GM19035 (cell line): ENCODE measurements around the gene SPON2.
A peak's percentile ranks its signal among the peaks of the same experiment; 100 is the strongest.

Source experiments
- ATAC-seq: cut with Tn5 transposase; IDR thresholded peaks from one replicate; pipeline ENCODE4 v1.9.1; 2021; ENCODE audit not compliant: unreplicated experiment

Gene SPON2

DNA sequence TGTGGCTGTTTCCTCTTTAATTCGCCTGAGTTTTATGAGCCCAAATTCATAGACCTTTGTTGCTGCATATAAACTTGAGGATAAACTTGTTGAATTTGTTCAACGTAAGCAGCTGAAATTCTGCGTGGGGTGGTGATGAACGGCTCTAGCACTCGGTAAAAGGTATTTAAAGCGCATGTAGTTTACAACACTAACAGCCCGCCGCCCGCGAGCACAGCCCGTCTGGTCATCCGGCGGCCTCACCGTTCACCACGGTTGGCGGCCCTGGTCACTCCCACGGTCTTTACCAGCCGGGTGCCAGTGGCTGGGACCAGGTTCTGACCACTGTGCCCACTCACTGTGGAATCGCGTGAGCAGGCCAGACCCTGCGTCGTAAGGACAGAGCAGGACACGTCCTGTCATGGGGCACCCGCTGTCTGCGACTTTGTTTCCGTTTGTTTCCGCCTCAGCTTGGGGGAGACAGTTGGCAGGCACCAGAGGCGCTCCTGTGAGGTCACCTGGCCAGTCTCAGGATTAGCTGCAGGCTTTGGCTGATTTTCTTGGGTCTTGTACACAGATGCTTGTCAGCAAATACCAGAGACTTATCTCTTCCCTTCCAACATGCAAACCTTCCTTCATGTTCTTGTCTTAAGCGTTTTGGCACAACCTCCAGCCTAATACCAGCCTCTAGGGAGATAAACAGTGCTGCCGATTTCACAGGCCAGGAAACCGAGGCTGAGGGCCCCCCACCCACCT lies 36.8 kb upstream of the SPON2 start:
- no peak for ATAC-seq

DNA sequence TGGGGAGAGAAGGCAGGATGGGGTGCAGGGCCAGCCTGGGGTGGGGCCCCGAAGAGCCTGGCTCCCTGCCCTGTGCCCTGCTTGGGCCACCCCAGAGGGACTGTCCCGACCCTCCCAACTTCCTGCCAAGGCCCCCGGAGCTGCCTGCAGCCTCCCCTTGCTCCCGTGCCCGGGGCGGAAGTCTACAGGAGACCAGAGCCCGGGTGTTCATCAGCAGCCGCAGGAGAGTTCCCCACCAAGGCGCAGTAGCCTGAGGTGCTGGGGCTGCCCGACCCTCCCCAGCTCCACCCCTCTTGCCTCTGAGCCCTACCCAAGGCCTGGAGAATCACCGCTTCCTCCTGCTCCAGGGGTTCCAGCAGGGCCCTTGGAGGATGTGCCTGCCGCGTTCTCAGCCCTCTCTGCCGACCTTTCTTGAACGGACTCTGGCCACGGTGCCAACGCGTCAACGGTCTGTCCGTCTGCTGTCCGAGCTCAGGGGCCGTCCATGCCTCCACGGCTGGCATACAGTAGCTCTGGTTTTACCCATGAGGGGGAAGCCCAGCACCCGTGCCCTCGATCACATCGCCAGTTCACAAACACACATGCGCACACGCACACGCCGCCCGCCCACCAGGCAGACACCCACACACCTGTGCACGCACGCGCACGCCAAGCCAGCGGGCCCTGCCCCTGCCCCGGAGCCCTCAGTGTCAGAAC lies 36.0 kb upstream of the SPON2 start:
- ATAC-seq = no peak

DNA sequence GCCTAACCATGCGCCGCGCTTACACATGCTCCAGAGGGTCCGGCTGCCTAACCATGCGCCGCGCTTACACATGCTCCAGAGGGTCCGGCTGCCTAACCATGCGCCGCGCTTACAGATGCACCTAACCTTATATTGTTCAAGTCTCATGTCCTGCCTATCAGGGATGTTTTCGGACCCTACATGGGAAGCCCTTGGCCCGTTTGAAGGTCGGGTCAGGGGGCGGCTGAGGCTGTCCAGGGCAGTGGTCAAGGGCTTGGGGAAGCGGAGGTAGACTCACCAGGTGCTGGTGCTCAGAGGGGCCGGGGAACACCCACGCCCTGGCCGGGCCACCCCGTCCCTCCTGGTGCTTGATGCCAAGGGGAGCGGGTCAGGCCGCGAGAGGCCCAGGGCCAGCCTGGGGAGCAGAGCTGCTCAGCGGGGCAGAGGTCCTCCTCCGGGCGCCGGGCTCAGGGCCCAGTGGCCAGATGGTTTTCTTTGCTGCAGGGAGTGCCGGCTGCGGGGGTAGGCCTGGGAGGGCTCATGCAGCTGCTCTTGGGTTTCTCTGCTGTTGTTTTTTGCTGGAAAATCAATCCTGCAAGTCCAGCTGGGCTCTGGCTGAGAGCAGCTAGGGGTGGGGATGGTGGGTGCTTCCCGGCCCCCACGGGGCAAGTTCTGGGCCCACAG lies 35.4 kb upstream of the SPON2 start:
- ATAC-seq = no peak

GRCh38 chr4:1207157-1207470 lies 34.7 kb upstream of the SPON2 start:
- no peak for ATAC-seq

DNA sequence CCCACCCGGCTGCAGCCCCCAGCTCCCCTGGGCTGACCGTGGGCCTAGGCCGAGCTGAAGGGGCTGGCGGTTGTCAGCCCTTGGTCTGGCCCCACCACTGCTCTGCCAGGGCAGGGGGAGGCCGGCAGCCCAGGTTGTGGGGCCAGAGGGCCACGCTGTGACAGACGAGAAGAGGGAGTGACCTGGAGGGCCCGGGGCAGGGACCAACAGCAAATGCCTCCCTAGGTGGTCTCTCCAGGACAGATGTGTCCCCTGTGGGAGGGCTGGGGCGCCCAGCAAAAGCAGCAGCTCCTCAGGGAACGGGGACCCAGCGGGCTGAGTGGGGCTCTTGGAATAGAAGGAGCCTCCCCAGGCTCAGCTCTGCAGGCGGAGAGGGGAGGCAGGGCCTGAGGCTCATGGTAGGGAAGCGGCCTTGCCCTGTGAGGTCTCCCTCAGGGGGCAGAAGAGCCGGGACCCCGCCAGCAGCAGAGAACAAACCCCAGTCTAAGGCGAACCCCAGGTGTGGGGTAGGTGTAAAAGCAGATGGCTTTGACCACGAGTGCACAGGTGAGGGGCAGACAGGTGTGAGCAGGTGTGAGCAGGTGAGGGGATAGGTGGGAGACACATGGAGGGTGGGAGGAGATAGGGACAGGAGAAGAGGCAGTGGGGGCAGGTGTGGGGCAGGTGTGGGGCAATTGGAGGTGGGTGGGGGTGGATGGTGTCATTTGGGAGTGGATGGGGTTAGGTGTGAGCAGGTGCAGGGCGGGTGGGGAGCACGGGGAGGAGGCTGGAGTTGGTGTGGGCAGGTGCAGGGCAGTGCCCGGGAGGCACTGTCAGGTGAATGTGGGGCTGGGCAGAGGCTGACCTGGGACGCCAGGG lies 34.1 kb upstream of the SPON2 start:
- no peak for ATAC-seq

GRCh38 chr4:1205586-1206298 lies 33.4 kb upstream of the SPON2 start:
- ATAC-seq = no peak

DNA sequence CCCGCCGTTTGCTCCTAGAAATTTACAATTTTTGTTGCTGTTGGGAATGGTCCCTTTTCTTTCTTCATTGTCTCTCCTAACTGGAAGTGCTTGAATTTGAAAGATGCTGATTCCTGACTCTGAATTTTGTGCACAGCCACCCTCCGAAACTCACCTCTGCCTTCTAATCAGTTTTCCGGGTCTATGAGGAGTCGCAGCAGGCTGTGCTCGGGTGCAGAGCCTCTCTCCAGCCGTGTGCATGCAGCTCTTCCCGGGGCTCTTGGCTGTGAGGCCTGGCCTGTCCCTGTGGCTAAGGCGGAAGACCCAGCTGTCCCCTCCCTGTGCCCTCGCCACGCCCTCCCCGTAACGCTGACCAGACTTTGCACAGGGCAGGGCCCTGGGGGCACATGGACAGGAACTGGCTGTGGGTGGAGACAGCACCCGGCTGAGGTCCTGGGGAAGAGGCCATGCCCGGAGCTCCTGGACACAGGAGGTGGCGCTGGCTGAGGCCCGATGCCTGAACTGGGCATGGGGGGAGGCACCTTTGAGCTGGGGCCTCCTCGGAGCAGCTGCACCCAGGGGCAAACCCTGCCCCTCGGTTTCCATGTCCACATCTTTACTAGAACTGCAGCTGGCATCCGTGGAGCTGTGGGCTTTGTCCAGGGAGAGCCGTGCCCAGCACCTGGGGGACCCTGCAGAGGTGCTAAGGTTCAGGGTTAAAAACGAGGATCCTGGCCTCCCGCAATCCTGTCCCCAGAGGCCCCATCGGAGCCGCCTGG lies 32.6 kb upstream of the SPON2 start:
- no peak for ATAC-seq

DNA sequence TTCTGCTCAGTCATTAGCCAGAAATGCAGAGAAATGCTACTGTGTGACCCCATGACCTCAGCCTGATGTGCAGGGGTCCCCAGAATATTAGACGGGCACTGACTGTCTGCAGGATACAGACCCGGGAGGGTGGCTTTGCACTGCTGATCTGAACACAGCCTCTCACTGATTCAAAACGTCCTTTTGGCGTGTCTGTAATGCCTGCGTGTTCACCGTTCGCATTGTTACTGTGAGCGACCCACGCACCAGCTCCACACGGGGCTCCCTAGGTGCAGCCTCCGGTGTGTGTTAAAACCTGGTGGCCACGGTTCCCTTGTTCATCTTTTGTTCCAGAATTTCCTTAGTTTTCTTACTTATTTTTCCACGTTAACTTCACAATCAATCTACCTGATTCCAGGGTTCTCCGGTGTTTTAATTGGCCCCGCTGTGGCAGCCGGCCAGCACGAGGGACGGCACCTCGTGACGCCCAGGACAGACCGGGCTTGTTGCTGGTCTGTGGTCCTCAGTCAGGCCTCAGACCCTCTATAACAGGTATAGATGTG lies 32.0 kb upstream of the SPON2 start:
- no peak for ATAC-seq

DNA sequence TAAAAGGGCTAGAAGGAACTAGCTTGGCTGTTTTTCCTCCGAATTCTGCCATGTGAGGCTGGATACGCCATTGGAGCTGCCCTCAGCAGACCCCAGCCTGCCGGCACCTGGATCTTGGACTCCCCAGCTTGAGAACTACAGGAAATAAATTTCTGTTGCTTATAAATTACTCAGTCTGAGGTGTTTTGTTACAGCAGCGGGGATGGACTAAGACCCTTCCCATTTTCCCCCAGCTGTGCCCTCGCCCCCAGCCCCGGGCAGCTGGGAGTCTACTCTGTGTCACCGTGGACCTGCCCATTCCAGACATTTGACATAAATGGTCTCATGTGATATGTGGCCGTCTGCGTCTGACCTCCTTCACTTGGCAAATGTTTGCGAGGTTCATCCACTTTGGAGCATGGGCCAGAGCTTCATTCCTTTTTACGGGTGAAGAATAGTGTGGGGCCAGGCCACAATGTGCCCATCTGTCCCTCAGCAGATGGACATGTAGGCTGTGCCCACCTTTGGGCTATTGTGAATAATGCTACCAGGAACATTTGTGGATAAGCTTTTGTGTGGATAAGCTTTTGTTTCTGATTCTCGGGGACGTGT lies 30.7 kb upstream of the SPON2 start:
- ATAC-seq = no peak

GRCh38 chr4:1202526-1203011 lies 30.2 kb upstream of the SPON2 start:
- ATAC-seq = no peak

- ATAC-seq = peak; percentile 29
Measured at GRCh38 chr4:1201851-1202525, 29.6 kb upstream of the SPON2 start.

DNA sequence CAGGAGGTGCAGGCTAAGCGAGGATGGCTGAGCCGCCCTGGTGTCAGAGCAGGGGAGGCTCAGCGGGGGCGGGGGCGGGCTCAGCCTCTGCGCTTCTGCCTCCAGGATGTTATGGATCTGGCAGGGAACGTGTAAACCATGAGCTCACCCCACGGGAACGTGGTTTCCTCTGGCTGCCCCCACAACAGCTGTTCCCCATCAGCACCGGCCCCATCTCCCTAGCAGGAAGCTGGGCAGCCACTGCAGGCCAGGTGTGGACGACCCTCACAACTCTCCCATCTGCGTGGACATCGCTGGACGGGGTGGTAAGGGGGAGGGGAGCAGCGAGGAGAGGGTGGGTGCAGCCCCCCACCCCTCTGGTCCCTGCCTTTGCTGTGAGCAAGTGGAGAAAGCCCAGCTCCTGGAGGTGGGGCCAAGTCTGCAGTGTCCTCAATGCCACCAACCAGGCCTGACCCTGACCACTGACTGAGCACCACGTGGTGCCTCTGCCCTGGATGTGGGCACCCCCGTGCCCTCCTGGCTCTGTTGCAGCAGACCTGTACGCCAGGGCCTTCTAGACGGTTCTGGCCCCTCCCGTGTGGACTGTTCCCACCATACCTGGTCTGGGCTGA lies 28.1 kb upstream of the SPON2 start:
- no peak for ATAC-seq

DNA sequence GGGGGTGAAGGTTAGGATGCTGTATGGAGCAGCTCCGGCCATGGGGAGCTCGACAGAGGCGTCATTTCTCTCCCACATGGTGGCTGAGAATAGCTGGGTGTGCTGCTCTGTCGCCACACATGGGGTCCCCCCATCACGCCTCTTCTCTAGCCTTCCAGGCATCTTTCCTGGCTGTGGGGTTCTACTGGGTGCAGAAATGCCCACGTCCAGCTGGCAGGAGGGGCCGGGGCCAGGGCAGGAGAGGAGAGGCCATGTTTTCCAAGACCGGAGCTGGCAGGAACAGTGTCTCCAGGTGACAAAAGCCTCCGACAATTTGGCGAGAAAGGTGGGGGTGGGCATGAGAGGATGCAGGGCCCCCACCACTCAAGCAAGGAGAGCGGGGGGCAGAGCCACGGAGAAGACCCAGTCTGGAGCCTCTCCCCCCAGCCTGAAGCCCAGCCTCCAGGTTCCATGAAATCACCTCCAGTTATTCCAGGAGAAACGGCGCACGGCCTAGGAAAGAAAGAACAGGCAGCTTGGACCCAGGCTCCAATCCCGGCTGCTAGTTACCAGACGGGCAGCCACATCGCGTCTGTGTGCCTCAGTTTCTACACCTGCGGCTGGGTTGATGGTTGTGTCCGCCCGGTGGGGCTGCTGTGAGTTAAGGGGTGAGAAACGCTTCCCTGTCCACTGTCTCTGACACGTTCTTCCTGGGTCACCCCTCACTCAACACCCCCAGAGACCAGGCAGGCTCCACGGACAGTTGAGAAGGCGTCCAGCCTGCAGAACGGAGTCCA lies 27.4 kb upstream of the SPON2 start:
- ATAC-seq = no peak

GRCh38 chr4:1198098-1198844 lies 25.9 kb upstream of the SPON2 start:
- ATAC-seq = no peak

DNA sequence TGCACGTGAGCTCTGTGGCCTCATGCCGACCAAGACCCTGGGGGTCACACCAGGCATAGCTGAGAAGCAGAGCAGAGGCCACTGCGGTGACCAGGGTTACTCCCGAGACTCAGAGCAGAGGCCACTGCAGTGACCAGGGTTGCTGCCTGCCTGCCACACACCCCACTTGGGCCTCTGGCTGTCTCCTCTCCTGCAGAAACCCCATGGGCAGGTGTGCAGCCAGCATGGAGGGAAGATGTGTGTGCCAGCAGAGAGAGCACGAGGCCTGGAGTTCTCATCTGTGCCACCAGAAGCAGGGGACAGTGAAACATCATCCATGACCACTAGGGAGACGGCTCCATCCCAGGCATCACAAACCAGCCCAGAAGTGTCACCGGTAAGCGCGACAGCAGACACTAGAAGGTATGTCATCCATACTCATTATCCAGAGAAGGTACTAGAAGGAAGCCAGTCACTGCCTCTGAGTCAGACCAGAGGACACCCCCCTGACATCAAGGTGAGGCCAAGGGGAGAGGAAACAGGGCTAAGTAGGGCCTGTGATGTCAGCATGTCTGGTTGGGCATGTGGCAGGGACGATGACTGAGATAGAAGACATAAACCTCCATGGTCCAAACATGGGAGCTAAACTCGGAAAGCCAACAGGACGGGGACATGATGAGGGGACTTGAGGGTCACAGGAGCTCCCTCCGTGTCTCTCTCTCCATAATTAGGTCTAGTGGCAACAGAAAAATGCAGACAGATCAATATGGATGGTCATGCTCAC lies 24.2 kb upstream of the SPON2 start:
- ATAC-seq = no peak

DNA sequence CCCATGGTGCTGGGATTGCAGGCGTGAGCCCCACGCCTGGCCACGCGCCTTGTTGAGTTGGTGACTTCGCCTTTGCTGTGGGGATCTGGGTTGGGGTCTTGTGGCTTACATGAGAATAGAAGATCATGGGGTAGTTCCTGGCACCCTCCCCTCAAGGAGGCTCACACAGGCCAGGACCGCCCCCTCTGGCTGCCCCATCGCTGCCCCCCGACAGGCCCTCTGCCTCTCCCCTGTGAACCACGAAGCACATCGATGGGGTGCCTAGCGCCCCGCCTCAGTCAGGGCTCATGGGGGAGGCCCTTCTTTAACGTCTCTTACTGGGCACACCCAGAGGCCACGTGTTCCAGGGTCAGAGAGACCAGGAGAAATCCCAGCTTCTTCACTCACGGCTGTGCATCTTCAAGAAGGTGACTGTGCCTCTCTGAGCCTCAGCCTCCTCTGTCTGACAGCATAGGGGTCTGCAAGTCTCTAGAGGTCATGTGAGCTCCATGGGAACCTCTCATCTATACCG lies 23.6 kb upstream of the SPON2 start:
- ATAC-seq = no peak
